H1 (cell line): ENCODE measurements around the gene TFCP2. TPM values are rescaled to one million over a fixed set of nuclear protein-coding genes. Genes with fewer than 3 reads are reported as not detected.

ENCODE experiments used
- CHD2 ChIP-seq: IDR thresholded peaks from 2 replicates; pipeline ENCODE4 v1.6.1; 2012; ENCODE audit warnings: low read length, improper control_type of control experiment
- CHD7 ChIP-seq: fragments of 300-600 bp; sonication (generic); IDR thresholded peaks from 2 replicates; pipeline ENCODE4 v1.7.1; 2012; ENCODE audit warnings: low read length, moderate library complexity, mild to moderate bottlenecking, inconsistent platforms; ENCODE audit not compliant: insufficient replicate concordance
- polyA plus RNA-seq, 7 experiments: library from polyadenylated mRNA; depleted of rRNA in 3 of 7; stranded (reverse) in 5 of 7; unstranded in 2 of 7; fragments of >200 nt in 5 of 7; fragments of 200-250 nt in 2 of 7; gene quantifications; 1 replicate in 5 of 7; 2 replicates in 1 of 7; 4 replicates in 1 of 7; pipeline versions ENCODE4 v1.2.1 to v1.2.3, GENCODE V29; 2011 to 2013; ENCODE audit warnings: missing spikeins in 2 of 7, mixed read lengths in 2 of 7
- total RNA-seq: library from RNA; stranded (reverse); fragmentation: NEBNext Ultra II Directional; extraction: Animal tissue kit (Norgen Biotek cat#: 25700); gene quantifications from 2 replicates; pipeline ENCODE4 v1.2.1, GENCODE V29; 2021
- TF ChIP-seq, protein P1 (sequence below): IDR thresholded peaks from 2 replicates; pipeline ENCODE4 v1.6.1; 2012; ENCODE audit warnings: inconsistent platforms

Gene TFCP2
- total and polyA plus RNA-seq, 2 of the 8 experiments (the other 6 are each of a cell fraction or from before 2014, with no cell fraction given) = 19.8 to 49.2 TPM

DNA sequence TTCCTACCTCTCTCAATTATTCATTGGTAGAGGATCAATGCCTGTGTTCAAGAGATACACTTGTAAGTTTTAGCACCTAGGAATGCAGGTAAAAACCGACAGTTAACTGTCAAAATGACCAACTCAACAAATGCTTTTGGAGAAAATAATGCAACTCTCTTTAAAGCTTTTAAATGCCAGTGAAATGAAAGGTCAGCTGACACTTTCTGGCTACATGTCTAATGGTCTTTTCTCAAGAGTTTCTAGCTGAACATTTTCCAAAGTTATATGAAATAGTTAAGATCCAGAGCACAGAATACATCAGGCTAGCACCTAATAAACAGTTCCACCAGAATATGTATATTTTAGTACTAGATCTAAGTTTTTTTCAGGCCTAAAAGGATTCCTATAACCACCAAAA, 91.5 kb downstream of the TFCP2 start (continued):
- TF ChIP-seq CHD7 (no peak), CHD2 (no peak)
- TF ChIP-seq, protein P1, sequence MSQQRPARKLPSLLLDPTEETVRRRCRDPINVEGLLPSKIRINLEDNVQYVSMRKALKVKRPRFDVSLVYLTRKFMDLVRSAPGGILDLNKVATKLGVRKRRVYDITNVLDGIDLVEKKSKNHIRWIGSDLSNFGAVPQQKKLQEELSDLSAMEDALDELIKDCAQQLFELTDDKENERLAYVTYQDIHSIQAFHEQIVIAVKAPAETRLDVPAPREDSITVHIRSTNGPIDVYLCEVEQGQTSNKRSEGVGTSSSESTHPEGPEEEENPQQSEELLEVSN = no peak
